Stimulated activated memory B cell treated with anti-CD40 and anti-IgM and Interleukin-4, amounts not matched to agents 10 μg/mL and 1 μg/mL and 100 μg/mL, for 72 hours (primary cell): ENCODE data around the gene RSU1.

Experiments
- ATAC-seq: fragments of 150-1000 bp; cut with Tn5 transposase; 2 replicates; pipeline ENCODE4 v1.10.0; 2021
- H3K27ac Mint-ChIP-seq: one replicate; pipeline ENCODE4 v1.8.0; 2022; ENCODE audit warnings: mild to moderate bottlenecking, mixed read lengths
- H3K27me3 Mint-ChIP-seq: one replicate; pipeline ENCODE4 v1.8.0; 2022; ENCODE audit warnings: mixed read lengths
- H3K36me3 Mint-ChIP-seq: one replicate; pipeline ENCODE4 v1.8.0; 2022; ENCODE audit warnings: mixed read lengths
- H3K4me1 Mint-ChIP-seq: one replicate; pipeline ENCODE4 v1.8.0; 2022; ENCODE audit warnings: mixed read lengths
- H3K4me3 Mint-ChIP-seq: one replicate; pipeline ENCODE4 v1.8.0; 2022; ENCODE audit warnings: mild to moderate bottlenecking, moderate library complexity, mixed read lengths
- H3K9me3 Mint-ChIP-seq: one replicate; pipeline ENCODE4 v1.8.0; 2022; ENCODE audit warnings: mixed read lengths

Gene RSU1

DNA sequence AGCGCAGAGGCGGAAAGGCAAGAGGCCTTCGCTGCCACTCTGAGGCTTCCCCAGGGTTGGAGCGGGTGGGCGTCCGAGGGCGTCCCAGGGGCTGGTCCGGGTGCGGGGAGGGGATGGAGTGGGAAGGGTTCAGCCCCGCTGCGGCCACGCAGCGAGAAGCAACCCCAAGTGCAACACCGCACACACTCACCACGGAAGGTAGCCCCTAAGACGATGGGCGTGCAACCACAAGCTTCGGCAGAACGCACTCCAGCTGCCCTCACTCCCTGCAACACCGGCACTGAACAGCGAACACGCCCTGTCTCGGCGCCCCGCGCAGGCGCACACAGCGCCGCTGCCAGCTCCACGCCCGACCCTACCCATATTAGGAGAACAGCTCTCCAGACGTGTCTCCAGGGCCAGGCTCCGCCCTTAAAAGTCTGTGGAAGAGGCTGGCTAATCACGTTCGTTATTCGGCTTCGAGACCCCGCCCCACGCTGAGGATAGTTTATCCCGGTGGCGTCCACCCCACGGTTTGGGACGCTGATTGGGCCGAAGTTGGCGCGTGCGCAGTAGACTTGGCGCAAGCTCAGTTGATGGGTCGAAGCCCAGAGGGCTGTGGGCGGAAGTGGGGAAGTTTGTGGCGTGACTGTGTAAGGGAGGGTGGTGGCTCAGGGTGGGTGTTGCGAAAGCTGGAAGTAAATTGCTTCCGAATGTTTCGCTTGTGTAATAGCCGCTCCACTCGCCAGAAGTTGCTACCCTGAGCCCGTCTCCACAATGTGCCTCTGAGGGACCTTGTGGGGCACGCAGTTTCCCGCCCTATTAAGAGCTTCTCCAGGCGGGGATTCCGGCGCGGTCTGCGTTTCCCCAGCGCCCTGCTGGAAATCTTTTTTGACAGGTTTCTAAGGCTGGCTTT lies at the start of gene RSU1:
TSS of gene RSU1 (minus strand) at position 300 of the 895 bp plus-strand sequence. CDS start 343 bp downstream, outside the sequence.
- H3K4me1 Mint-ChIP-seq, result peaks cover 28% of the 10 kb centered on the region
- peak; percentile 99 for ATAC-seq
- H3K9me3 Mint-ChIP-seq, result peaks cover 6% of the 10 kb centered on the region
- H3K27ac Mint-ChIP-seq, result peak within 1 kb of the TSS; percentile 84
- peak within 1 kb of the TSS; percentile 87 for H3K4me3 Mint-ChIP-seq
- no peaks in the 10 kb centered on the region for H3K27me3 Mint-ChIP-seq
- H3K36me3 Mint-ChIP-seq, result peaks cover 29% of the 10 kb centered on the region

DNA sequence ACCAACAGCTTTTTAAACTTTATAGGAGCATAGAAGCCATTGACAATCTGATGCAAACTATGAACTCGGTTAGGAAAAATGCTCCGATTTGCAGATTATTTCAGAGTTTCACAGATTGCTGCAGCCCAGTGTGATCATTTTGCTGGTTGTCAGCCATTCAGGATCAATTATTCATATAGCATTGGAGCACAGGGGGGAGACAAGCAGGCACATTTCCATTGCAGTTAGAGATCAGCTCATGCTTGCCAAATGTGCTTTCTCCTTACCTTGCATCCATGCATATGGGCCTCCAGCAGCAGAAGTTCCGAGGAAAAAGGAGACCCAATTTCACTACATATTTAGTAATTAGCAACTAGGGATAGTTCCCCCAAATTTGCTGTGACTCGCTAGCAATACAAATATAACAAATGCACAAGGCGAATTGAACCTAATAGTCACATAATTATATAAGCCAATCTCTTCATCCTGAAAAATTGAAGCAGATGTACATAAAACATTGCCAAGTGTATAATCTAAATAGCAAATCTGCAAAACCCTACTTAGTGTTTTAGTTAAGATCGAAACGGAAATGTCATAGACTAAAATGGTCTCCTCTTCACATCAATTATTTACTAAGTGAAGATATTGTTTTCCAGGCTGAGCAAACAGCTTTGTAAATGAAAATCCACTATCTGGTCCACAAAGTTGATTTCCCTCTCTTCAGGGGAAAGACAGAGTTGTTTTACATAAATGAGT lies 49.5 kb upstream of the RSU1 start:
- H3K27me3 Mint-ChIP-seq, result peaks cover 11% of the 10 kb centered on the region
- H3K9me3 Mint-ChIP-seq, result no peaks in the 10 kb centered on the region
- H3K27ac Mint-ChIP-seq, result no peak overlapping the region
- peaks cover 6% of the 10 kb centered on the region for H3K36me3 Mint-ChIP-seq
- H3K4me3 Mint-ChIP-seq, result no peak overlapping the region
- H3K4me1 Mint-ChIP-seq, result no peaks in the 10 kb centered on the region
- ATAC-seq, result no peak

DNA sequence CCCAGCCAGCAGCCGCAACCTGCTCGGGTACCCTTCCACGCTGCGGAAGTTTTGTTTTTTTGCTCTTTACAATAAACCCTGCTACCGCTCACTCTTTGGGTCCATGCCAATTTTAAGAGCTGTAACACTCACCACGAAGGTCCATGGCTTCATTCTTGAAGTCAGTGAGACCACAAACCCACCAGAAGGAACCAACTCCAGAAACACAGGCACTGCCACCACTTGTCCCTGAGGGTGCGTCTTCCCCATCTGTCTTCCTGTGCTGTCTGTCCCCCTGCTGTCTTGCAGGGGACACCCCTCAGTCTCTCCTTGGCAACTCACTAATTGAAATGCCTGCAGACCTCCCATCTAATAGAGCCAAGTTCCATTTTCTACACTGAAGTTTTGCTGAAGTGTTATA lies 48.5 kb upstream of the RSU1 start:
- Mint-ChIP-seq H3K9me3 (peaks cover 3% of the 10 kb centered on the region), H3K27ac (no peak overlapping the region), H3K4me3 (no peak overlapping the region), H3K4me1 (no peaks in the 10 kb centered on the region), H3K36me3 (peaks cover 6% of the 10 kb centered on the region), H3K27me3 (peaks cover 11% of the 10 kb centered on the region)
- no peak for ATAC-seq

DNA sequence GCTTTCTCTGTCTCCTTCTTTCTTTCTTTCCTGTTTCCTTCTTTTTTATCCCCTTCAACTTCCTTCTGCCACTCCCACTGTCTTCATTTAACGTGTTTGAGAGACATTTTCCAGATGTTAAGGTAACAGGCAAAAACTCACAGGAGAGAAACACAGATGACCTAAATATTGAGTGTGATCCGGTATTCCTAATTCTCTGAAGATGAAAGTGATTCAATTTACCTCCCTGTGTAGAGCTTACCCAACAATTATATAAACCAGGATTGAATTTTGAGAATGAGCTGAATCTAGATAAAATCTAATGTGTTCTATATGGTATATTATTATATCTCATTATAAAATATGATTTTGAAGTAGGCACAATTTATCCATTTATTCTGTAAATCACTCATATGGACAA lies 46.5 kb upstream of the RSU1 start:
- Mint-ChIP-seq H3K27ac (no peak overlapping the region), H3K4me1 (no peaks in the 10 kb centered on the region), H3K9me3 (peaks cover 6% of the 10 kb centered on the region), H3K27me3 (peaks cover 11% of the 10 kb centered on the region), H3K4me3 (no peak overlapping the region), H3K36me3 (peaks cover 6% of the 10 kb centered on the region)
- ATAC-seq, result no peak

DNA sequence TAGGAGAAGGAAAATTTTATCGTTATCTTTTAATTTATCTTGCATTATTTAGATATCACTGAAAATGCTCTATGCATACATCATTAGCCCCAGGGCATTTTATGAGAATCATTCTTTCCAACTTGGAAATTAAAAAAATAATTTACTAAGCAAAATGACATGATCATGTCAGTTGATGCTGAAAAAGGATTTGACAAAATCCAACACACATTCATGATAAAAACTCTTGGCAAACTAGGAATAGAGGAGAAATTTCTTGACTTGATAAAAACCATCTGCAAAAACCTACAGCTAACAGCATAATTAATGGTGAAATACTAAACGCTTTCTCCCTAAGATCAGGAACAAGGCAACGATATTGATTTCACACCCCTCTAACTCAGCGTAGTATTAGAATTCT lies 40.2 kb upstream of the RSU1 start:
- Mint-ChIP-seq H3K27ac (no peak overlapping the region), H3K4me3 (no peak overlapping the region), H3K9me3 (peaks cover 6% of the 10 kb centered on the region), H3K27me3 (no peaks in the 10 kb centered on the region), H3K36me3 (no peaks in the 10 kb centered on the region), H3K4me1 (no peaks in the 10 kb centered on the region)
- no peak for ATAC-seq

DNA sequence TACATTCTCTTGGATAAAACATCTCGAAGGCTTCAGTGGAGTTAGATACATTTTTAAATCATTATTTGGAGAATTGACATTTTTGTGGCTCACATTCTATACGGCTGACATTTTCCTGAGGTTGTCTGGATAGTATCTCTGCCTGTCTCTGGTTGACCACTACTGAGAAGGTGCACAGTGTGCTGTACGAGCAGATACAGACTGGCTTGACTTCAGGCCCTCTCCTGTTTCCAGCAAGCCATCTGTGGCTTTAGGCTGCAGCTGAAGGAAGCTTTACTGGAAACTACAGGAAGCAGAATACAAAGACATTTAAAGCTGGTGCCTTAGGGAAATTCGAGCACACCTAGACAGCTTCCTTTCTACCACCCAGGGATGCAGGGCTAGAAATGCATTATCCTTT lies 39.3 kb upstream of the RSU1 start:
- no peaks in the 10 kb centered on the region for H3K36me3 Mint-ChIP-seq
- no peak overlapping the region for H3K27ac Mint-ChIP-seq
- ATAC-seq, result no peak
- H3K9me3 Mint-ChIP-seq, result peaks cover 6% of the 10 kb centered on the region
- no peak overlapping the region for H3K4me3 Mint-ChIP-seq
- no peaks in the 10 kb centered on the region for H3K27me3 Mint-ChIP-seq
- H3K4me1 Mint-ChIP-seq, result no peaks in the 10 kb centered on the region

DNA sequence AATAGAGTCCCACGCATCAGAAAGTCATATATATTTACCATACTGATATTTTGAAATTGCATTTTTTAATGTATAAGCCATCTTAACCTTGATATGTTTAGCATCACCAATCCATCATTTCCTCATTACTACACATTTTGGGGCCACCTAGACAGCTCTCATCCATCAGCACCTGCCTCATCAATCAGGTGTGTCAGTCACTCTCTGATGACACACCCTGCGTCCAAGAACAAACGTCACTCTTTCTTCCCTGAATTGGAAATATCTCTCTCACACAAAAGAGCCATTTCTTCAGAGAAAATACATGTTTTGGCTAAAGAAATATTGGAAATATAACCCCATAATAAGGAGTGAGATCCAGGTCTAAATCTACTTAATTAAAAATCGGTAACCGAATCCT lies 38.9 kb upstream of the RSU1 start:
- ATAC-seq, result no peak
- H3K4me3 Mint-ChIP-seq, result no peak overlapping the region
- H3K36me3 Mint-ChIP-seq, result no peaks in the 10 kb centered on the region
- peaks cover 6% of the 10 kb centered on the region for H3K9me3 Mint-ChIP-seq
- H3K4me1 Mint-ChIP-seq, result no peaks in the 10 kb centered on the region
- H3K27ac Mint-ChIP-seq, result no peak overlapping the region
- H3K27me3 Mint-ChIP-seq, result no peaks in the 10 kb centered on the region

DNA sequence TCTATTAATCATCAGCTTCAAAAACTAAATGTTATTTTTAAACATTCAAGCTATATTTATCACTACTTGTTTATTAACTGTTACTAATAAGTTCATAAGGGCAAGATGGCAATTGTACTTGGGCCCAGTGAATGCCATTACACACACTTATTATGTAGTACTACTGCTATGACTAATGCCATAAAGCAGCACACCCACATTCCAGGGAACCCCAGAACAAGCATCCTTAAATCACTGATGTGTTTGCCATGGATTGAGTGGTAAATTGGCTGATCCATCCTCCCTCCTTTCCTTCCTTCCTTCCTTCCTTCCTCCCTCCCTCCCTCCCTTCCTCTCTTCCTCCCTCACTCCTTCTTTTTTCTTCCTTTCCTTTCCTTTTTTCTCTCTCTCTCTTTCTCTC lies 37.4 kb upstream of the RSU1 start:
- H3K9me3 Mint-ChIP-seq, result no peaks in the 10 kb centered on the region
- H3K36me3 Mint-ChIP-seq, result no peaks in the 10 kb centered on the region
- ATAC-seq, result no peak
- H3K4me1 Mint-ChIP-seq, result no peaks in the 10 kb centered on the region
- no peak overlapping the region for H3K4me3 Mint-ChIP-seq
- H3K27ac Mint-ChIP-seq, result no peak overlapping the region
- H3K27me3 Mint-ChIP-seq, result no peaks in the 10 kb centered on the region

DNA sequence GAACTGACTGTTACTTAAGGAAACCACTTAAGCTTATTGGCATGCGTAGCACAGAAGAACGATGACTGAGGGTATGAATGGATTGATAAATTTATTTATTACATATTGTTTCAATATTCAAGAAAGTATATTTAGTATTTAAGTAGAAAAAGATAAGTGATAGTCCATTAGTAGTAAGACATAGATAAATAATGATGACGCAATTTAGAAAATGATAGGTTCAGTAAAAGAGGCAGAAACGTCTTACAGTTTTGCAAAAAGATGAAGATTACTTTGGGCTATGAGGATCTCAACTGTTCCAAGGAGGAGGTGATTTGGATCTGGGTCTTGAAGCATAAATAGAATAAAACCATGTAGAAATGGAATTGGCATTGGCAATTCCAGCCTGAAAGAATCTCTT lies 36.6 kb upstream of the RSU1 start:
- Mint-ChIP-seq H3K9me3 (no peaks in the 10 kb centered on the region), H3K27me3 (no peaks in the 10 kb centered on the region), H3K36me3 (no peaks in the 10 kb centered on the region), H3K4me3 (no peak overlapping the region), H3K4me1 (no peaks in the 10 kb centered on the region), H3K27ac (no peak overlapping the region)
- ATAC-seq, result no peak

DNA sequence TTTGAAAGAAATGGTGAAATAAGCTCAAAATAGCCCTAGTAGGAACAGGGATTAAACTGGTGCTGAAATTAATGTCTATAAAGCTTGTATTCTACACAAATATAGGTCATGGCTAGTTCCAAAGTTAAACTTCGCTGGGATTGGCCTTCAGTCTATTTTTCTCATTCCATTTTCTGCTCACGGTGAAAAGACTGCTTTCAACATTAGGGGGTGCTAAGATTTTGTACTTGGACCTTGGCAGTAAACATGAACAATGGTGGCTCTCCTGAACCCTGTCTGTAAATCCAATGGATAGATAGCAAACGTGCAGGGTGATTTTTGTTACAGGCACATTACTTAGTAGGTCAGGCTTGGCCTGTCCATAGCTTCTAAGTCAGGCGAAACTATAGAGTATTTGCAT lies 36.0 kb upstream of the RSU1 start:
- Mint-ChIP-seq H3K27ac (no peak overlapping the region), H3K9me3 (no peaks in the 10 kb centered on the region), H3K4me3 (no peak overlapping the region), H3K4me1 (no peaks in the 10 kb centered on the region), H3K27me3 (no peaks in the 10 kb centered on the region), H3K36me3 (no peaks in the 10 kb centered on the region)
- no peak for ATAC-seq

DNA sequence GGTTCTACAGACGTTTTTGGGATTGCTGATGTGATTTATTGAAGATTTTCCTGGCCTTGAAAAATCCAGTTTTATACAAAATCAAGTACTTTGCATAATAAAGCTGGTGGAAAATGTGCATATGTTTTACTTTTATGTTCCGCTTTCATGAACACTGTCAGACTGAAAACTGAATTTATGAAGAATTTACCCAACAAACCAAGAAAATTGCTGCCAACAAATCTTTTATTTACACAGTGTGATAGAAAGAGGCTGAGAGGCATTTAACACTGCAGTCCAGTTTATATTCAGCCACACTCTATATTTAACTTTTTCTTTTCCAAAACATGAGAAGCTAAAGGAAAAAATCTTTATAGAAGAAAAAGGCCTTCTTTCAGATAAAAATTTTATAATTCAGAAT lies 35.4 kb upstream of the RSU1 start:
- H3K27me3 Mint-ChIP-seq, result no peaks in the 10 kb centered on the region
- H3K36me3 Mint-ChIP-seq, result no peaks in the 10 kb centered on the region
- no peaks in the 10 kb centered on the region for H3K9me3 Mint-ChIP-seq
- ATAC-seq, result no peak
- no peak overlapping the region for H3K27ac Mint-ChIP-seq
- no peak overlapping the region for H3K4me3 Mint-ChIP-seq
- no peaks in the 10 kb centered on the region for H3K4me1 Mint-ChIP-seq

DNA sequence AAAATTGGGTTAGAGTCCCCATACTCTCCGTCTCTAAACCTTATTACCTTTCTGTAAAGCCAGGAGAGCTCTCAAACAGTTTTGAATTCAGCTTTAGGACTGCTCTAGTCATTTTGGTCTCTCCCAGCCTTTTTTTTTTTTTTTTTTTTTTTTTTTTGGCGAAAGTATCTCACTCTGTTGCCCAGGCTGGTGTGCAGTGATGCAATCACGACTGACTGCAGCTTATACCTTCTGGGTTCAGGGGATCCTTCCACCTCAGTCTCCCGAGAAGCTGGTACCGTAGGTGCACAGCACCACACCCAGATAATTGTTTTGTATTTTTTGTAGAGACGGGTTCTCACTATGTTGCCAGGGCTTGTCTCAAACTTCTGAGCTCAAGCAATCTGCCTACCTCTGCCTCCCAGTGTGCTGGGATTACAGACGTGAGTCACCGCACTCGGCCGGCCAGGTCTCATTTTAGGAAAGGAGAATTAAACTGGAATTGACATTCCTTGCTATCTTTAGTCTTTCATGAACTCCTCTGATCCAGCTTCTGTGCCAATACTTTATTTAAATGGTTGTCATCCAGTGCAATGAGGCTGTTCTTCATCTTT lies 31.4 kb upstream of the RSU1 start:
- Mint-ChIP-seq H3K4me3 (no peak overlapping the region), H3K36me3 (no peaks in the 10 kb centered on the region), H3K9me3 (no peaks in the 10 kb centered on the region), H3K4me1 (no peaks in the 10 kb centered on the region), H3K27ac (no peak overlapping the region), H3K27me3 (no peaks in the 10 kb centered on the region)
- no peak for ATAC-seq

DNA sequence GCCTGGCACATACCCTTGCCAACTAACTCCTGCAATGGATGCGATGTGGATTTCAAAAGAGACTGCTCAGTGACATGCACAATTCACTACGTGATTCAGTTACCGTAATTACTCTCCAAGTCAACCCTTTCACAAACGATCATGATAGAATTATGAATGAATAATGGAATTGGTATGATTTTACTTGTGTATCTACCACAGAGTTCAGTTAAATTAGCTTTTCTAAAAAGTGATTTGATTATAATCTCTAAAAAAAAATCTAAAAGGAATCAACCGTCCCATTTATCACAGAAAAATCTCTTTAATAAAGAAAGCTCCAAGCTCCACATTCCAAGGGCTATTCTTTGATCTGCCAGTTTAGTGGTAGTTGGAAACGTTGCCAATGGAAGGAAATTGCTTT lies 30.4 kb upstream of the RSU1 start:
- Mint-ChIP-seq H3K36me3 (no peaks in the 10 kb centered on the region), H3K4me3 (no peak overlapping the region), H3K4me1 (no peaks in the 10 kb centered on the region), H3K27ac (no peak overlapping the region), H3K9me3 (no peaks in the 10 kb centered on the region), H3K27me3 (no peaks in the 10 kb centered on the region)
- no peak for ATAC-seq

DNA sequence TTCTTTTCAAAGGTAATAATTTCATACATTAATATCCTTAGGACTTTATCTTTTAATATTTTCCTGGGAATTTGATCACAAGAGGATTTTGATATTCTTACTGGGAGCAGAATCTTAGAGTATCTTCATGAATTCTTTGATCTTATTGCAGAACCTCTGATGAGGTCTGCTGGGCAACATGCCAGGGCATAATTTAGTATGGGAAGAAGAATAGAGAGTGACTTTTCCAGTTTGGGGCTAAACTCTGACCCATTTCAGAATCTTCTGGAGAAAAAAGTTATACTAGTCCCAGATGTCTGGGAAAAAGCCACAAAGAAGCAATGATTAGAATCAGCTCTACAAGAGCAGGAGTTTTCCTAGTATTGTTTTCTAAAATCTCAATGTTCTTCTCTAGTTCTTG lies 28.0 kb upstream of the RSU1 start:
- Mint-ChIP-seq H3K4me1 (no peaks in the 10 kb centered on the region), H3K27me3 (no peaks in the 10 kb centered on the region), H3K36me3 (no peaks in the 10 kb centered on the region), H3K9me3 (no peaks in the 10 kb centered on the region), H3K27ac (no peak overlapping the region), H3K4me3 (no peak overlapping the region)
- ATAC-seq, result no peak

DNA sequence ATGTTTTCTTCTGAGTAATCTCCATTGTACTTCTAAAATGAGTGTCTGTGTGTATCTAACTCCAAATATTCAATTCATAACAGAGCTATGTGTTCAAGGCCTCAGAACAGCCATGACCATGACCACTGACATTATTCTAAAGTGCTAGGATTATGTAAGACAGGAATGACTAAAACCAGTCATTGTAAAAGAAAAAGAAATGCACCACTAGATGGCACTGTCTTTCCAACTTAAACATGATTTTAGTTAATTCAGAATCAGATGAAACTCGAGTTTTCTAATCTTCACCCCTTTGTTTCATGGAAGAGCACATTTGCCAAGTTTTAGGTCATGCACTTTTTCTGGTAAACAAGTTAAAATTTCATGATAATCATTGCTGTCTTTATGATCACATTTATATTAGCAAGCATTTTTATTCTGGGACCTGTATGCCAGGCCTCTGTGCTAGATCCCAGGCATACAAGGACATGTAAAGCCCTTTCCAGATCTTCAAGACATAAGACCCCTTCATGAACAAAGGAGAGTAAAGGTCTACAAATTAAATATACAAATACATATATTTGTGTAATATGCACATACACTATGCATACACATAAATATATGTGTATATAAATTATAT lies 26.1 kb upstream of the RSU1 start:
- Mint-ChIP-seq H3K27ac (no peak overlapping the region), H3K36me3 (no peaks in the 10 kb centered on the region), H3K4me1 (no peaks in the 10 kb centered on the region), H3K27me3 (no peaks in the 10 kb centered on the region), H3K4me3 (no peak overlapping the region), H3K9me3 (no peaks in the 10 kb centered on the region)
- ATAC-seq, result peak; percentile 34
